Epithelial cell of esophagus (primary cell): ENCODE measurements around the gene CACNA1A.

Experiments used
- DNase-seq: peaks from one replicate; pipeline ENCODE4 v3.0.0; 2010; ENCODE audit warnings: low read depth
- H3K4me3 ChIP-seq: 2 replicates; pipeline ENCODE4 v1.5.1; 2011; ENCODE audit warnings: mild to moderate bottlenecking, low read length, control low read depth
- TF ChIP-seq, protein P1 (sequence below): IDR thresholded peaks from 2 replicates; pipeline ENCODE4 v1.5.1; 2011; ENCODE audit warnings: low read depth, mild to moderate bottlenecking, low read length, control low read depth, inconsistent platforms; ENCODE audit not compliant: insufficient read depth; ENCODE audit errors: missing control alignments

The CACNA1A gene

DNA sequence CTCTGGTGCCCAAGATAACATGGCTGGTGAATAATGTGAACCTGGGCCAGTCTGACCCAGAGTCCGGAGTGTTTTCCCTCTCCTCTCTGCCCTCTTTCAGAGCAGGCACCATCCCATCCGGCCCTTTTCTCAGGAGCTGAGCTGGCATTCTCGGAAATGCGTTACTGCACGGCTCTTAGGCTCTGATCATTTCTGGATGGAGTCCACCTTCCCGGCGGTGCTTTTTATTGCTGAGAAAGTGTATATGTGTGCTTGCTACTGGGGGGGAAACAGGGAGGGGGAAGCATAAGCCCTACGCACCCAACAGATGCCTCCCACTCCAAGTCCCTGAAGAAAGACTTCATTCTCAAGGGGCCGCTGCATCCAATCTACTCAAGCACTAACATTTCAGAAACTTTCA lies 6.6 kb downstream of the CACNA1A start:
- H3K4me3 ChIP-seq = no peak overlapping the region
- TF ChIP-seq, protein P1, sequence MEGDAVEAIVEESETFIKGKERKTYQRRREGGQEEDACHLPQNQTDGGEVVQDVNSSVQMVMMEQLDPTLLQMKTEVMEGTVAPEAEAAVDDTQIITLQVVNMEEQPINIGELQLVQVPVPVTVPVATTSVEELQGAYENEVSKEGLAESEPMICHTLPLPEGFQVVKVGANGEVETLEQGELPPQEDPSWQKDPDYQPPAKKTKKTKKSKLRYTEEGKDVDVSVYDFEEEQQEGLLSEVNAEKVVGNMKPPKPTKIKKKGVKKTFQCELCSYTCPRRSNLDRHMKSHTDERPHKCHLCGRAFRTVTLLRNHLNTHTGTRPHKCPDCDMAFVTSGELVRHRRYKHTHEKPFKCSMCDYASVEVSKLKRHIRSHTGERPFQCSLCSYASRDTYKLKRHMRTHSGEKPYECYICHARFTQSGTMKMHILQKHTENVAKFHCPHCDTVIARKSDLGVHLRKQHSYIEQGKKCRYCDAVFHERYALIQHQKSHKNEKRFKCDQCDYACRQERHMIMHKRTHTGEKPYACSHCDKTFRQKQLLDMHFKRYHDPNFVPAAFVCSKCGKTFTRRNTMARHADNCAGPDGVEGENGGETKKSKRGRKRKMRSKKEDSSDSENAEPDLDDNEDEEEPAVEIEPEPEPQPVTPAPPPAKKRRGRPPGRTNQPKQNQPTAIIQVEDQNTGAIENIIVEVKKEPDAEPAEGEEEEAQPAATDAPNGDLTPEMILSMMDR = no peak
- no peak for DNase-seq

GRCh38 chr19:13493516-13494310 lies 12.6 kb downstream of the CACNA1A start:
- no peak for DNase-seq
- TF ChIP-seq, protein P1 = no peak
- H3K4me3 ChIP-seq = no peak overlapping the region

DNA sequence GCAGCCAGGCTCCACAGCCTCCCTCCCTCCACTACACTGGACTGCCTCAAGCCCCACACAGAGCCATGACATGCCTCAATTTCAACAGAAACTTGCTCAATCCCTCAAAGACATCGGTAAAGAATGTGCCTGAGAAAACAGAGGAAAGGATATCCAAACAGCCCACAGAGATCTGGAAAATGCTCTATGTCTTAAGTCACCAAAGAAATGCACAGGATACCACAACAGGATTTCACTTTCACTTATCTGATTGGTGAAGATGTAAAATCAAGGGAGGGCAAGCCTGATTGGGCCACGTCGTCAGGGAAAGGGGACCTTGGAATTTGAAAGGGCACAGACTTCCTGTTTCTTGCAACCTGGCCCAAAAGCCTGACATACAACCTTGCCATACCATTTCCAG lies 14.2 kb downstream of the CACNA1A start:
- DNase-seq = peak; percentile 2
- no peak overlapping the region for H3K4me3 ChIP-seq
- TF ChIP-seq, protein P1 = no peak

- no peak overlapping the region for H3K4me3 ChIP-seq
- DNase-seq = no peak
- TF ChIP-seq, protein P1 = no peak
These were observed 18.3 kb downstream of the CACNA1A start for GRCh38 chr19:13487985-13488384.

GRCh38 chr19:13484166-13484565 lies 22.1 kb downstream of the CACNA1A start:
- no peak for DNase-seq
- TF ChIP-seq, protein P1 = no peak
- no peak overlapping the region for H3K4me3 ChIP-seq

GRCh38 chr19:13483215-13483614 lies 23.1 kb downstream of the CACNA1A start:
- TF ChIP-seq, protein P1 = no peak

GRCh38 chr19:13478576-13478975 lies 27.7 kb downstream of the CACNA1A start:
- DNase-seq = no peak
- no peak overlapping the region for H3K4me3 ChIP-seq
- TF ChIP-seq, protein P1 = no peak

More at GRCh38 chr19:13483215-13483614, 23.1 kb downstream of the CACNA1A start:
- DNase-seq = no peak
- H3K4me3 ChIP-seq = no peak overlapping the region
